SK-N-MC (cell line): ENCODE data around the gene PLXNC1.

ENCODE experiments used
- EZH2 ChIP-seq: fragments of 200-600 bp; sonication (generic); IDR thresholded peaks from one replicate; pipeline ENCODE4 v1.6.1; 2017; ENCODE audit warnings: antibody characterized with exemption
- FOXP2 ChIP-seq: optimal IDR thresholded peaks from 2 replicates; pipeline ENCODE3; 2011; ENCODE audit warnings: mild to moderate bottlenecking, moderate library complexity; ENCODE audit not compliant: insufficient read depth; ENCODE audit errors: extremely low read length, control extremely low read depth
- POLR2AphosphoS5 ChIP-seq: IDR thresholded peaks from 2 replicates; pipeline ENCODE4 v1.6.1; 2012; ENCODE audit warnings: mild to moderate bottlenecking, low read depth, low read length, borderline replicate concordance

DNA sequence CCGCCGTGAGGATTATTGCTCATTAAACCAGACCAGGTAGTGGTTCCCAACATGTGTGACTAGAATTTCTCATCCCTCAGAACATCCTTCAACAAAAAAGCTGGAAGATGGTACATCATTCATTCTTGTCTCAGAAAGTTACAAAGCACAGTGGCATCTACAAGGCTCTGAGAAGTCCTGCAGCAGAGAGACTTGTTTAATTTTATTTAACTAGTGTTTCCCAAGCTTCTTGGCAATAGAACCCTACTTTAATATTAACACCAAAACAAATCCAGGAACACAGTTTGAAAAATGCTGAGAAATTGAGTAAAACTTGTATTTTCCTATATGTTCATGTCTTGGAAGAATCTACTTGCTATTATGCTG, 54.8 kb downstream of the PLXNC1 start:
- TF ChIP-seq EZH2 (no peak), FOXP2 (no peak), POLR2AphosphoS5 (no peak)
